Keratinocyte (primary cell): Measurements from ENCODE around the gene CBARP.

Experiments
- CTCF ChIP-seq, 3 experiments: IDR thresholded peaks in 1 of 3; conservative IDR thresholded peaks in 1 of 3; optimal IDR thresholded peaks in 1 of 3; 2 replicates in 2 of 3; 3 replicates in 1 of 3; pipeline versions ENCODE3 to v1.5.1; 2011; ENCODE audit warnings: low read length in 3 of 3, mild to moderate bottlenecking in 3 of 3, moderate library complexity in 2 of 3, control low read depth in 1 of 3, inconsistent platforms in 1 of 3; ENCODE audit not compliant: insufficient read depth in 2 of 3; ENCODE audit errors: extremely low read depth in 1 of 3
- EZH2 ChIP-seq: IDR thresholded peaks from one replicate; pipeline ENCODE4 v1.6.1; 2012; ENCODE audit warnings: inconsistent platforms, mild to moderate bottlenecking, low read length, moderate library complexity

DNA sequence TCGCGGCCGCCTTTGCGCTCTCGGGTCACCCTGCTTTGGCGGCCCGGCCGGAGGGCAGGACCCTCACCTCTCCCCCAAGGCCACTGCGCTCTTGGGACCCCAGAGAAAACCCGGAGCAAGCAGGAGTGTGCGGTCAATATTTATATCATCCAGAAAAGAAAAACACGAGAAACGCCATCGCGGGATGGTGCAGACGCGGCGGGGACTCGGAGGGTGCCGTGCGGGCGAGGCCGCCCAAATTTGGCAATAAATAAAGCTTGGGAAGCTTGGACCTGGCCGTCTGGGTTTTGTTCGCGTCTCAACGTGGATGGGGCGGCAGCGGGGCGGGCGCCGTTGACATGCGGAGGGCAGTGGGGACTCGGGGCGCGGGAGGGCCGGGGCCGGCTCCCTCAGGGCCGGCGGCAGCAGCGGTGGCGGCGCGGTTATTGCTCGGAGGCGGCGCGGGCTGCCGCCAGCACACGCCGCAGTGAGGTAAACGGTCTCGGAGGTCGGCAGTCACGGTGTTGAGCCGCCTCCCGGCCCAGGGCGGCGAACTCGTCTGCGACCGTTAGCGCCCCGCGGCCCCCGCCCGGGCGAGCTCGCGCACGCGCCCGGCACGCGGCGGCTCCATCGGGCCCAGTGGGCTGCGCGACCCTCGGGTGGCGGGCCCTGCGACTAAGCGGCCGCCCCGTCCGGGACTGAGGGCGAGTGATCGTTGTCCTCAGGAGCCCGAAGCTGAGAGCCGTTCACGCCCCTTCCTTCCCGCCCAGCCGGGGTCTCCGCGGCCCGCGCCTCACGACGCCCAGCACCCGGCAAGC is 9.4 kb downstream of the CBARP start:
- no peak for TF ChIP-seq CTCF (optimal IDR thresholded peaks at IDR 0.05 in 1 of 3, IDR thresholded peaks at IDR 0.05 in 1 of 3, conservative IDR thresholded peaks at IDR 0.05 in 1 of 3; ENCODE audit: extremely low read depth in 1 of 3, insufficient read depth in 2 of 3, low read length in 3 of 3)
- TF ChIP-seq EZH2, result no peak
